Neuron (in vitro differentiated cells): ENCODE data around the gene UGT1A10.

Experiments used
- H2AFZ ChIP-seq: one replicate; pipeline ENCODE4 v1.6.1; 2013; ENCODE audit warnings: low read depth, mild to moderate bottlenecking, inconsistent platforms, low read length, moderate library complexity
- H3K27me3 ChIP-seq: one replicate; pipeline ENCODE4 v1.6.1; 2013; ENCODE audit warnings: low read length; ENCODE audit not compliant: insufficient read depth
- H3K36me3 ChIP-seq: one replicate; pipeline ENCODE4 v1.6.1; 2013; ENCODE audit warnings: low read length; ENCODE audit not compliant: insufficient read depth
- H3K4me1 ChIP-seq: one replicate; pipeline ENCODE4 v1.6.1; 2013; ENCODE audit warnings: low read length; ENCODE audit not compliant: insufficient read depth
- H3K4me3 ChIP-seq: 2 replicates; pipeline ENCODE4 v1.5.1; 2013; ENCODE audit warnings: mild to moderate bottlenecking, low read length, moderate library complexity
- H3K9me3 ChIP-seq: one replicate; pipeline ENCODE4 v1.6.1; 2013; ENCODE audit warnings: low read length

The UGT1A10 gene

DNA sequence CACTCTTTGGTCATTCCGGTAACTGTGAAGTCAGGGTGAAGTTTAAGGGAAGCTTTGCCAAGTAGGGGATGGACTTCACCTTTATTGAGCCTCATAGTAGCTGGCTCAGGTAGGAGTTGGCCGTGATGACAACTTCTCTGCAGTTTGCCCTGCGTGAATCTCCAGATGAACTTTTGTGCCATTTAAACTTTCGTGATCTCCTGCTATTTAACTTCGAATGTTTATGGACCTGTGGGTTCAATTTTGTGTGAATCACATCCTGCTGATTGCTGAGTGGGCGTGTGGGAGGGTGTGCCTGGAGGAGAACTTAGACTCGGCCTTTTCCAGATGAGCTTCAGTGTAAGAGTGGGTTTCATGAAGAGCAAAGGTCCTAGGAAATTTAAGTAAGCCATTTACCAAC lies 128.0 kb downstream of the UGT1A10 start:
- Histone ChIP-seq H3K4me3 (no peak overlapping the region), H3K27me3 (no peaks in the 10 kb centered on the region), H3K9me3 (peaks cover 4% of the 10 kb centered on the region), H2AFZ (no peak overlapping the region), H3K4me1 (peaks cover 15% of the 10 kb centered on the region), H3K36me3 (no peaks in the 10 kb centered on the region)

DNA sequence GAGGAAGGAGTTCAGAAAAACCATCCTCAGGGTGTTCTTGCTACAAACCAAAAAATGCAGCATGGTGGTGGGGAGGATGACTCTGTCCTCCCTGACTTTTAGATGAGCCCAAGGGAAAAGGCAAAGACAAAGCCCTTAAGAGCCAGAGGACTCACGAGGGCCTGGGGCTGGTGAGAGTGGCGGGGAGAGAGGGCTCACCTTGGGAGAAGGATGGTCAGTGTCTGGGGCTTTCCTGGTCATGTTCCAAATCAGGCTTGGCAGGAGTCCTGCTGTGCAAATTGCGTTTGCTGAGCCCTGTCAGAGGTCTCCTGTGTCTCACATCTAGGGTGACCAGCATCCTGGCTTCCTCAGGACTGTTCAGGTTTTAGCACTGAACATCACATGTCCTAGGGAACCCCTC lies 128.5 kb downstream of the UGT1A10 start:
- Histone ChIP-seq H2AFZ (no peak overlapping the region), H3K9me3 (peaks cover 7% of the 10 kb centered on the region), H3K4me1 (peaks cover 15% of the 10 kb centered on the region), H3K36me3 (no peaks in the 10 kb centered on the region), H3K27me3 (no peaks in the 10 kb centered on the region), H3K4me3 (no peak overlapping the region)

DNA sequence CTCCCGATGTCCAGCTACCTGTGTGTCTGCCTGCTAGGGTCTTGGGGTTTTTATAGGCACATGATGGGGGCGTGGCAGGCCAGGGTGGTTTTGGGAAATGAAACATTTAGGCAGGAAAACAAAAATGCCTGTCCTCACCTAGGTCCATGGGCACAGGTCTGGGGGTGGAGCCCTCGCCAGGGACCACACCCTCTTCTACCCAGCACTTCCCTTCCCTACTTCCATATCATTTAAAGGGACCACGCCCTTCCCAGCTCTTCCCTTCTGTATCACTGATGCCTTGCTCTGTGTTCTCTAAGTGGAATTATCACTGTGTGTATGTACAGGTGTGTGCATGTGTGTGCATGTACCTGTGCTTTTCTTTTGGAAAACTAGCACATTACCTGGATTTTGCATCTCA lies 130.2 kb downstream of the UGT1A10 start:
- Histone ChIP-seq H3K36me3 (no peaks in the 10 kb centered on the region), H3K4me1 (peaks cover 15% of the 10 kb centered on the region), H3K27me3 (no peaks in the 10 kb centered on the region), H3K9me3 (peaks cover 5% of the 10 kb centered on the region), H2AFZ (no peak overlapping the region), H3K4me3 (no peak overlapping the region)

DNA sequence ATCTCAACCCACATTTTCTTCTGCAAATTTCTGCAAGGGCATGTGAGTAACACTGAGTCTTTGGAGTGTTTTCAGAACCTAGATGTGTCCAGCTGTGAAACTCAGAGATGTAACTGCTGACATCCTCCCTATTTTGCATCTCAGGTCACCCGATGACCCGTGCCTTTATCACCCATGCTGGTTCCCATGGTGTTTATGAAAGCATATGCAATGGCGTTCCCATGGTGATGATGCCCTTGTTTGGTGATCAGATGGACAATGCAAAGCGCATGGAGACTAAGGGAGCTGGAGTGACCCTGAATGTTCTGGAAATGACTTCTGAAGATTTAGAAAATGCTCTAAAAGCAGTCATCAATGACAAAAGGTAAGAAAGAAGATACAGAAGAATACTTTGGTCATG lies 131.8 kb downstream of the UGT1A10 start:
- peak overlapping the region; percentile 16 for H3K4me3 ChIP-seq
- no peaks in the 10 kb centered on the region for H3K36me3 ChIP-seq
- H3K27me3 ChIP-seq: no peaks in the 10 kb centered on the region
- H3K4me1 ChIP-seq: peaks cover 15% of the 10 kb centered on the region
- peak overlapping the region; percentile 27 for H2AFZ ChIP-seq
- H3K9me3 ChIP-seq: peaks cover 5% of the 10 kb centered on the region

DNA sequence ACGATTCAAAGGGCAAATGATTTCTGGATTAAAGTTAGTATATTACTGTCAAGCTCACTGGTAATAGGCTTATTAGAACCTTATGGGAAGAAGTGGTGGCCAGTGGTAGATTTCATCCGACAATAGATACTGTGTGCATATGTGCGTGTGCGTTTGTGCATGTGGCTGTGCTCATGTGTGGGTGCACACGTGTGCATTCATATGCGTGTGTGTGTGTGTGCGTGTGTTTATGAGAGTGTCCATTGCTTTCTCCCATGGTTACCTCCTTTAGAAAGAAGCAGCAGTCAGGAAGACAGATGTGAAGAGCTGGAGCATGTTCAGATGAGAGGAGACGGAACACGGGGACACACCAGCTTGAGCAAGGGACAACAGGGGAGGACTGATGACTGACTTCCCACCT lies 133.0 kb downstream of the UGT1A10 start:
- H2AFZ ChIP-seq: no peak overlapping the region
- no peaks in the 10 kb centered on the region for H3K27me3 ChIP-seq
- H3K4me3 ChIP-seq: no peak overlapping the region
- H3K9me3 ChIP-seq: peaks cover 5% of the 10 kb centered on the region
- no peaks in the 10 kb centered on the region for H3K36me3 ChIP-seq
- H3K4me1 ChIP-seq: peaks cover 15% of the 10 kb centered on the region

DNA sequence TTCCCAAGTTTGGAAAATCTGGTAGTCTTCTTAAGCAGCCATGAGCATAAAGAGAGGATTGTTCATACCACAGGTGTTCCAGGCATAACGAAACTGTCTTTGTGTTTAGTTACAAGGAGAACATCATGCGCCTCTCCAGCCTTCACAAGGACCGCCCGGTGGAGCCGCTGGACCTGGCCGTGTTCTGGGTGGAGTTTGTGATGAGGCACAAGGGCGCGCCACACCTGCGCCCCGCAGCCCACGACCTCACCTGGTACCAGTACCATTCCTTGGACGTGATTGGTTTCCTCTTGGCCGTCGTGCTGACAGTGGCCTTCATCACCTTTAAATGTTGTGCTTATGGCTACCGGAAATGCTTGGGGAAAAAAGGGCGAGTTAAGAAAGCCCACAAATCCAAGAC lies 135.9 kb downstream of the UGT1A10 start:
- peaks cover 10% of the 10 kb centered on the region for H3K4me1 ChIP-seq
- H3K36me3 ChIP-seq: no peaks in the 10 kb centered on the region
- H2AFZ ChIP-seq: no peak overlapping the region
- H3K4me3 ChIP-seq: no peak overlapping the region
- H3K9me3 ChIP-seq: peaks cover 15% of the 10 kb centered on the region
- no peaks in the 10 kb centered on the region for H3K27me3 ChIP-seq

GRCh38 chr2:233772583-233772982 lies 136.3 kb downstream of the UGT1A10 start:
- Histone ChIP-seq H3K9me3 (peaks cover 17% of the 10 kb centered on the region), H2AFZ (no peak overlapping the region), H3K27me3 (no peaks in the 10 kb centered on the region), H3K4me1 (peaks cover 6% of the 10 kb centered on the region), H3K4me3 (no peak overlapping the region), H3K36me3 (no peaks in the 10 kb centered on the region)

DNA sequence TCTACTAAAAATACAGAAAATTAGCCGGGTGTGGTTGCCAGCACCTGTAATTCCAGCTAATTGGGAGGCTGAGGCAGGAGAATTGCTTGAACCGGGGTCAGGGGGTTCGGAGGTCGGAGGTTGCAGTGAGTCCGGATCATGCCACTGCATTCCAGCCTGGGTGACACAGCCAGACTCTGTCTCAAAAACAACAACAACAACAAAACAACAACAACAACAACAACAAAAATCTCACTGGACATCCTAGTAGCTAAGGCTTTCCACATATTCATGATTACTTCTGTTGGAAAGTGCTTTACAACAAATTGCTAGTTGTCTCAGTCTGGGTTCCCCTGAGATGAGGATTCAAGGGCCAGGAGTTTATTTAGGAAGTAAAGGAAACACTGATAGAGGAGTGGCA lies 137.6 kb downstream of the UGT1A10 start:
- Histone ChIP-seq H3K4me1 (no peaks in the 10 kb centered on the region), H3K27me3 (no peaks in the 10 kb centered on the region), H2AFZ (no peak overlapping the region), H3K36me3 (no peaks in the 10 kb centered on the region), H3K9me3 (peaks cover 17% of the 10 kb centered on the region), H3K4me3 (no peak overlapping the region)

- Histone ChIP-seq H2AFZ (no peak overlapping the region), H3K4me3 (no peak overlapping the region), H3K9me3 (peaks cover 12% of the 10 kb centered on the region), H3K4me1 (no peaks in the 10 kb centered on the region), H3K36me3 (no peaks in the 10 kb centered on the region), H3K27me3 (no peaks in the 10 kb centered on the region)
Measured at GRCh38 chr2:233775414-233775813, 139.2 kb downstream of the UGT1A10 start.

- H3K9me3 ChIP-seq: peaks cover 12% of the 10 kb centered on the region
- H3K27me3 ChIP-seq: no peaks in the 10 kb centered on the region
- no peaks in the 10 kb centered on the region for H3K36me3 ChIP-seq
- H3K4me1 ChIP-seq: no peaks in the 10 kb centered on the region
- H3K4me3 ChIP-seq: no peak within 1 kb of the TSS
- H2AFZ ChIP-seq: no peak within 1 kb of the TSS
Measured at GRCh38 chr2:233778030-233778429, 141.8 kb downstream of the UGT1A10 start, which contains the start of gene MROH2A. Gene MROH2A (plus strand): TSS chr2:233778330. CDS start chr2:233779359, 1,029 bp downstream.

DNA sequence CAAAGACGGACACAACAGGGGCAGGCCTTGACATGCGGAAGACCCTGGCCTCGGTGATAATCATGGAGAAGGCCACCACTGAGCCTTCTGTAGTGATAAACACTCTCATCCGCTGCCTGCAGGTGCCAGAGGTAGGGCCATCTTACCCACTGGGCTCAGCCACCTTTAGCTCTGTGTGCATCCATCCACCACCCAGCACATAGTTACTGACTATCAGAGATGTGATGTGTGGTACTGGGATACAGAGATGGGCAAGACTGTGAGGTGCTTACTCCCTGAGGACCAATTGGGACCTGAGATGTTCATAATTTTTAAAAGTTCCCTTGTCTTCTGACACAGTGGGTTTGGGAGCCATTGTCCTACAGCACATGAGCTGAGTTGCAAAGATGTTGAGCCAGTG lies 143.5 kb downstream of the UGT1A10 start:
- H3K27me3 ChIP-seq: no peaks in the 10 kb centered on the region
- no peaks in the 10 kb centered on the region for H3K36me3 ChIP-seq
- H3K4me1 ChIP-seq: no peaks in the 10 kb centered on the region
- no peak overlapping the region for H2AFZ ChIP-seq
- no peak overlapping the region for H3K4me3 ChIP-seq
- H3K9me3 ChIP-seq: peaks cover 12% of the 10 kb centered on the region

DNA sequence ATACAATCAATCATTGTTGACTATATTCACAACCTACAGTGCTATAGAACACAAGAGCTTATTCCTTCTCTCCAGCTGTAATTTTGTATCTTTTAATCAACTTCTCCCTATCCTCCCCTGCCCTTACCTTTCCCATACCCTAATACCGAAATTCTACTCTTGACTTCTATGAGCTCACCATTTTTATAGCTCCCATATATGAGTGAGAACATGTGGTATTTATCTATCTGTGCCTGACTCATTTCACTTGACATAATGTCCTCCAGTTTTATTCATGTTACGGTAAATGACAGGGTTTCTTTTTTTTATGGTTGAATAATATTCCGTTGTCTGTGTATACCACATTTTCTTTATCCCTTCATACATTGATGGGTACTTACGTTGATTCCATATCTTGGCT lies 144.5 kb downstream of the UGT1A10 start:
- no peak overlapping the region for H3K4me3 ChIP-seq
- peaks cover 4% of the 10 kb centered on the region for H3K9me3 ChIP-seq
- H3K27me3 ChIP-seq: no peaks in the 10 kb centered on the region
- no peaks in the 10 kb centered on the region for H3K36me3 ChIP-seq
- H2AFZ ChIP-seq: no peak overlapping the region
- H3K4me1 ChIP-seq: no peaks in the 10 kb centered on the region

DNA sequence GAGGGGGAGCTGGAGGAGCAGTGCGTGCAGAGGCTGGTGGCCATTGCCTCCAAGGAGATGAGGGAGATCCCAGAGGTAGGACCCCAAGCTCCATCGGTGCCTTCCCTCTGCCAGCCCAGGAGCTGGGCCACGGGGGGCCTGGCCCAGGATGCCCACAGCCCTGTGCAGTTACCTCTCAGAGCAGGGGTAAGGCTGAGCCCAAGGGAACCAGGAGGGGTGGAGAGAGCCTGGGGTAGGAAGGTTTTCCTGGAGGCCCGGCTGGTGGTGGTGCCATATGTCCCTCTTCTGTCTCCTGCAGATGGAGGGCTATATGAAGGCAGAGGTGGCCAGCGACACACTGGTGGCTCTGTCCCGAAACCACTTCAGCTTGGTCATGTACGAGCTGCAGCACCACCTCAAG lies 153.3 kb downstream of the UGT1A10 start:
- Histone ChIP-seq H3K36me3 (no peaks in the 10 kb centered on the region), H3K4me1 (no peaks in the 10 kb centered on the region), H2AFZ (no peak overlapping the region), H3K27me3 (peaks cover 3% of the 10 kb centered on the region), H3K9me3 (peaks cover 3% of the 10 kb centered on the region), H3K4me3 (no peak overlapping the region)

DNA sequence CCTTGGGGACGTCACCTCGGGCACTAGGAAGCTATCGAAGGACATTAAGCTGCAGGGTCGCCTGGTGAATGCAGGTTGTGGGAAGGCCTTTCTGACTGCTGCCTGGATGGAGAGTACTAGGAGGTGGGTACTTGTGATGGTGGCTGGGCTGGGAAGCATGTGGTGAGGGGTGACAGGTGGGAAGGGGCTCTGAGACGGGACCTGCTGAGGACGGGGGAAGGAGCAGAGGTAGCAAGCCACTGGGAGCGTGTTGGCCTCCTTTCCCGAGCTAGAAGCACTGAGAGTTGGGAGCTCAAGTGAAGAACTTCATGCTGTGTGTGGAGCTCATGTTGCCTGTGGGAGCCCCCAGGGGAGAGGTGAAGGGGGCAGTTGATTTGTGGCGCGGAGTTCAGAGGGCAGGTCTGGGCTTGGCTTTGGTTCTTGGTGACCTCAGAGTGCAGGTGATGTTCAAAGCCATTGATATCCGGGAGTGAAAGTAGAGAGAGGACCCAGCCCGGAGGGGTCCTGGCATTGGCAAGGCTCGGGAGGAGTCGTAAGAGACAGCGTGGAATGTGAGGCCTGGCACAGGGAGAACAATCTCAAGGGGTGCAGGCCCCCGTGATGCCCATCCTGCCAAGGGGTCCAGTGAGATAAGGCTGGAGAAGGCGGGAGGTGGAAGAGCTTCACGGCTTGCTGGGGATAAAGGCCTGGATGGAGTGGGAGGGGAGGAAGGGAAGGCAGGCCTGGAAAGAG lies 155.1 kb downstream of the UGT1A10 start:
- H2AFZ ChIP-seq: no peak overlapping the region
- no peak overlapping the region for H3K4me3 ChIP-seq
- H3K4me1 ChIP-seq: no peaks in the 10 kb centered on the region
- H3K27me3 ChIP-seq: peaks cover 3% of the 10 kb centered on the region
- no peaks in the 10 kb centered on the region for H3K36me3 ChIP-seq
- no peaks in the 10 kb centered on the region for H3K9me3 ChIP-seq
